ENCODE results near the gene ERICH6. TPM values are rescaled to one million over a fixed set of nuclear protein-coding genes. Genes with fewer than 3 reads are reported as not detected.

ERICH6 gene
- total RNA-seq, 1 donor from 2014 or later = not detected

GRCh38 chr3:150737874-150738679 lies 34.4 kb upstream of the ERICH6 start:
- intact Hi-C loops (cut with micrococcal nuclease) = loop anchor here (2.0 kb wide), 1 partner anchor 15 kb away; no protein-coding TSS in a partner anchor

GRCh38 chr3:150736903-150737832 lies 33.4 kb upstream of the ERICH6 start:
- intact Hi-C loops (cut with micrococcal nuclease) = no loop called here

- intact Hi-C loops (cut with micrococcal nuclease) = no loop called here
Observed at GRCh38 chr3:150736316-150736719, 32.6 kb upstream of the ERICH6 start.

- intact Hi-C loops (cut with micrococcal nuclease) = no loop called here
Observed at GRCh38 chr3:150734795-150735119, 31.0 kb upstream of the ERICH6 start.

DNA sequence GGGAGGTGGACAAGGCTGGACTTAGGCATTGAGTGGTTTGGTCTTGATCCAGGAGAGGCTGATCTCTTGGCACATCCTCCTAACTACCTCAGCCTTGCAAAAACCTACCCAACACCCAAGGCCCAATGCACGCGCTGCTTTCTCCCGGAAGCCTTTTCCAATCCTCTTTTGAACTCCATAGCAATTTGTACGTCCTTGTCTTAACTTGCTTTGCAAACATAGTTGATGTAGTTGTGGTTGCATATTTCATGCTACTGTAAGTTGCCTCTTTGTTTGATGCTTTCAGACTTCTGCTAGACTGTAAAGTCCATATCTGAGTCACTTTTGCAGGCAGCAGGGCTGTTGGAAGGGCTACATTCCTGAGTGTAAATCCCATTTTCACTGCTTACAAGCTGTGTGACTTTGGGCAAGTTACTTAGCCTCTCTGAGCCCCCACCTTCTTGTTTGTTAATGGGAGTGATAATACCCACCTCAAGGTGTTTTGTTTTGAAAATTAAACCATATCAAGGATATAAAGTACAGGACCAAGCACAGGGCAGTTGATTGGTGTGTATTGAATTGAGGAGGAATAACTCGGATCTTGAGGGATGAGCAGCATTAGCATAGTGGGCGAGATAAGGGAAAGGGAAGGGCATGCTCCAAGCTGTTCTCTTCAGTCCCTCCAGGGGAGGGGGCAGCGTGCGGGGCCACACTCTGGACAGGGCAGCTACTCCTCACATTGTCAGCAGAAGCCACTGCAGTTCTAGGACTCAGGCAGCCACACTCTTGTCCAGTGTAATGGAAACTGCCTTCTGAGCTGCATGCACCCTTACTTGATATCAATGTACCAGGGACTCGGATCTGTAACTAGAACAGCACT lies 30.4 kb upstream of the ERICH6 start:
- intact Hi-C loops (cut with micrococcal nuclease) = no loop called here

GRCh38 chr3:150733373-150733935 lies 29.7 kb upstream of the ERICH6 start:
- intact Hi-C loops (cut with micrococcal nuclease) = no loop called here

GRCh38 chr3:150729682-150730360 lies 26.1 kb upstream of the ERICH6 start:
- intact Hi-C loops (cut with micrococcal nuclease) = no loop called here

DNA sequence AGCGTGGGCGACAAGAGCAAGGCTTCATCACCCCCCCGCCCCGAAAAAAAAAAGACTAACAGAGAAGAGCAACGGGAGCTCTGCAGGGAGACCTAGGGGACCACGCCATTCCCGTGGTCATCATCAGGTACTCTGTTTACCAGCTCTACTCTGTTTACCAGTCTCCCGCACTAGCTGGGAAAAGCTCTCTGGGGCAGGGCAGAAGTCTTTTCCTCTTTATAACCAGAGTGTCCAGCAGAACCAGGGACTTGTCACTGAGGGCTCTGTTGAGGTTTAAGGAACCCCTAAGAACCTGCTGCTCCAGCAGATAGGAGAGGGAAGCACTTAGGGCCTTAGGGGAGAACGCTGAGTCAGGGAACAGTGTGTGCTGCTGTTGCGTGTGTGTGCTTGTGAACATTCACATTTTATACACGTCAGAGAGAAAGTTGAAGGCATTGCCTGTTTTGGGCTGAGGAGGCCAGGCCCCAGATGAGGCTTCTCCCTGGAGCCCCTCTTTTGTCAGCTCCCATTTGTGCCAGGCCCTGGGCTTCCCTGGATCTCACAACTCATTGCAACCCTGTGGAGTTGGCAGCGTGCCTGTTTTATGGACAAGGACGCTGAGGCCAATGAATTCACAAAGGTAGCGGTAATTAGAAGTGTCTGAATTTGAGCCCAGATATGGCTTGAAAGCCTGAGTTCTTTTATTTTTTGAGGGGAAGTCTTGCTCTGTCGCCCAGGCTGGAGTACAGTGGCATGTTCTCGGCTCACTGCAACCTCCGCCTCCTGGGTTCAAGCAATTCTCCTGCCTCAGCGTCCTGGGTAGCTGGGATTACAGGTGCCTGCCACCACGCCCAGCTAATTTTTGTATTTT lies 24.2 kb upstream of the ERICH6 start:
- intact Hi-C loops (cut with micrococcal nuclease) = no loop called here

DNA sequence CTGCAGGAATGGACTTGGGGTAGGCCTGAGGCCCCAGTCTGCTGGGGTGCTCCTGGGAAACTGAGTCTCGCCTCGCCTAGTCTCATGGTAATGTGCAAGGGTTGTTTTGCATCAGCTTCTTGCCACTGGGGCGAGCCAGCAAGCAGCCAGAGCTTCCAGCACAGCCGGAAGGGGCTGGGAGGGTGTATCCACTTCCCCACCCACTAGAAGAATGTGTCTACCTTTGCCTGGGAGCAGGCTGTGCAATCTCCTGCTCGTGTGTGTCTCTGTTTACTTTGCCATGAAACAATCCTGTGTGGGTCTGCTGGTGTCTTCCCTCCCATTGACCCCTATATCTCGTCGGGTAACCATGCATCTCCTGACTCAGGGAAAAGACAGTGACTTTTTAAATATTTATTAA lies 21.8 kb upstream of the ERICH6 start:
- intact Hi-C loops (cut with micrococcal nuclease) = no loop called here

GRCh38 chr3:150723946-150724345 lies 20.2 kb upstream of the ERICH6 start:
- intact Hi-C loops (cut with micrococcal nuclease) = loop anchor here (2.0 to 5.0 kb wide), 2 partner anchors 15 to 177 kb away; partner anchors contain the start of genes EIF2A and SERP1

DNA sequence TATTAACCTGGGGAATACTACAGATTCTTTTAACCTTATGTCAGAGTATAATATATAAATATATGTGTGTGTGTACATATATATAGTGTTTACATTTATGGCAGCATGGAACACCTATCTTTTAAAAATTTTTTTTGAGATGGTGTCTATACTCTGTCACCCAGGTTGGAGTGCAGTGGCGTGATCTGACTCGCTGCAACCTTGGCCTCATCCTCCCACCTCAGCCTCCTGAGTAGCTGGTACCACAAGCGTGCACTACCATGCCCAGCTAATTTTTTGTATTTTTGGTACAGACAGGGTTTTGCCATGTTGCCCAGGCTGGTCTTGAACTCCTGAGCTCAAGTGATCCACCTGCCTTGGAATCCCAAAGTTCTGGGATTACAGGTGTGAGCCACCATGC lies 18.5 kb upstream of the ERICH6 start:
- intact Hi-C loops (cut with micrococcal nuclease) = loop anchor here (2.0 to 5.0 kb wide), 2 partner anchors 17 to 175 kb away; partner anchors contain the start of genes EIF2A and SERP1

- intact Hi-C loops (cut with micrococcal nuclease) = loop anchor here (1.0 to 5.0 kb wide), 9 partner anchors 17 to 425 kb away; partner anchors contain the start of genes EIF2A, SERP1 and SIAH2
Observed at GRCh38 chr3:150721285-150722130, 17.8 kb upstream of the ERICH6 start.

DNA sequence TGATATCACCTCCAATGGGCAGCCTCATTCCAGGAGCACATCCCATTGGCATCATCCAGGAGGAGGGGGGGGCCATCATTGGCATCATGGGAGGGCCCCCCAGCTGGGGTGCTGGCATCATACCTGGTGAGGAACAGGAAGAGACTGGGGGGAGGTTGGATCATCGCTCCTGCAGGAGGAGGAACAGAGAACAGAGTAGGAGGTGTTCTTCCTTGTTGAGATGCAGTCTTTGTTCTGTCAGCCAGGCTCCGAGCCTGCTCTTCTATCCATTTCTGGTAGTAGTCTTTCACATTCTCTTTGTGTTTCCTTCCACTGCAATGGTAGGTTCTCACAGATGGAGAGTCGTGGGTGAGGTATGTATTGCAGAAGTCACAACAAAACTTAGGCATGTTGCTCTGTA lies 16.7 kb upstream of the ERICH6 start:
- intact Hi-C loops (cut with micrococcal nuclease) = loop anchor here (2.0 to 5.0 kb wide), 2 partner anchors 173 to 426 kb away; partner anchors contain the start of genes EIF2A and SERP1

GRCh38 chr3:150710097-150710496 lies 6.4 kb upstream of the ERICH6 start:
- intact Hi-C loops (cut with micrococcal nuclease) = no loop called here

DNA sequence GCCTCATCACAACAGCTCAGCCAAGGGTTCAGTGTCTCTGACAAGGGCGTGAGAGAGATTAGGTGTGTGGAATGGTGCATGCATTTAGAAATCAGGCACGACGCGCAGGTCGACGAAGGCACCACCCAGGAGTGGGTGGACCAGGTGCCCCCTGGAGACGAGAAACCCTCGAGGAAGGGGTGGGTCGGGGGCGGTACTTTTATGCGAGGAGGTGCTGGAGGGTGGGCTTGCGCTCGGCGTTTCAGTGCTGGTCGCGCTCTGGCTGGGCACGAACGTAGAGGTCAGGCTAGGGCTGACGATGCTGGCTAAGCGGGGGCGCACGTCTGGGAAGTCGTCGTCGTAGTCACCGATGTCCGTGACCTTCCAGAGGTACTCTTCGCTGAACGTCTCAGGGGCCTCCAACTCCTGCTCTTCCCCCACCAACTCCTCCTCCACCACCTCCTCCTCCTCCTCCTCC lies 393 bp downstream of the ERICH6 start:
- intact Hi-C loops (cut with micrococcal nuclease) = loop anchor here (1.0 kb wide), 5 partner anchors 22 to 295 kb away; partner anchors contain the start of genes EIF2A, SELENOT, SERP1 and SIAH2

GRCh38 chr3:150699068-150699639 lies 4.6 kb downstream of the ERICH6 start:
- intact Hi-C loops (cut with micrococcal nuclease) = no loop called here

- intact Hi-C loops (cut with micrococcal nuclease) = no loop called here
Observed at GRCh38 chr3:150697646-150698045, 6.1 kb downstream of the ERICH6 start.

All from T-helper 2 cell treated with Interferon-gamma antibody and Interleukin-4, amounts not matched to agents 100 ng/mL and 5 ng/mL, for 36 hours (primary cell).